ENCODE data around the gene LRRC58.

The LRRC58 gene

DNA sequence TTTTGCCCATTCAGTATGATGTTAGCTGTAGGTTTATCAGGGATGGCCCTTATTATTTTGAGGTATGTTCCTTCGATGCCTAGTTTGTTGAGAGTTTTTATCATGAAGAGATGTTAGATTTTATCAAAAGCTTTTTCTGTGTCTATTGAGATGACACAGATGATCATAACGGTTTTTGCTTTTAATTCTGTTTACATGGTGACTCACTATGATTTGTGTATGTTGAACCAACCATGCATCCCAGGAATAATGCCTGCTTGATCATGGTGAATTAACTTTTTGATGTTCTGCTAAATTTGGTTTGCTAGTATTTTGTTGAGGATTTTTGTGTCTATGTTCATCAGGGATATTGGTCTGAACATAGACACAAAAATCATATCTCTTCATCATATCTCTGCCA lies 72.4 kb downstream of the LRRC58 start:
- ChIA-PET CTCF (no interaction called here), POLR2A (no interaction called here)
- H3K4me3 ChIP-seq (ENCODE audit: low read depth, low read length) = no peak overlapping the region
- TF ChIP-seq, protein P1, sequence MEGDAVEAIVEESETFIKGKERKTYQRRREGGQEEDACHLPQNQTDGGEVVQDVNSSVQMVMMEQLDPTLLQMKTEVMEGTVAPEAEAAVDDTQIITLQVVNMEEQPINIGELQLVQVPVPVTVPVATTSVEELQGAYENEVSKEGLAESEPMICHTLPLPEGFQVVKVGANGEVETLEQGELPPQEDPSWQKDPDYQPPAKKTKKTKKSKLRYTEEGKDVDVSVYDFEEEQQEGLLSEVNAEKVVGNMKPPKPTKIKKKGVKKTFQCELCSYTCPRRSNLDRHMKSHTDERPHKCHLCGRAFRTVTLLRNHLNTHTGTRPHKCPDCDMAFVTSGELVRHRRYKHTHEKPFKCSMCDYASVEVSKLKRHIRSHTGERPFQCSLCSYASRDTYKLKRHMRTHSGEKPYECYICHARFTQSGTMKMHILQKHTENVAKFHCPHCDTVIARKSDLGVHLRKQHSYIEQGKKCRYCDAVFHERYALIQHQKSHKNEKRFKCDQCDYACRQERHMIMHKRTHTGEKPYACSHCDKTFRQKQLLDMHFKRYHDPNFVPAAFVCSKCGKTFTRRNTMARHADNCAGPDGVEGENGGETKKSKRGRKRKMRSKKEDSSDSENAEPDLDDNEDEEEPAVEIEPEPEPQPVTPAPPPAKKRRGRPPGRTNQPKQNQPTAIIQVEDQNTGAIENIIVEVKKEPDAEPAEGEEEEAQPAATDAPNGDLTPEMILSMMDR (IDR thresholded peaks at IDR 0.05; ENCODE audit: insufficient read depth, low read length, missing control alignments) = no peak
- DNase-seq (ENCODE audit: low read depth, low spot score) = no peak

DNA sequence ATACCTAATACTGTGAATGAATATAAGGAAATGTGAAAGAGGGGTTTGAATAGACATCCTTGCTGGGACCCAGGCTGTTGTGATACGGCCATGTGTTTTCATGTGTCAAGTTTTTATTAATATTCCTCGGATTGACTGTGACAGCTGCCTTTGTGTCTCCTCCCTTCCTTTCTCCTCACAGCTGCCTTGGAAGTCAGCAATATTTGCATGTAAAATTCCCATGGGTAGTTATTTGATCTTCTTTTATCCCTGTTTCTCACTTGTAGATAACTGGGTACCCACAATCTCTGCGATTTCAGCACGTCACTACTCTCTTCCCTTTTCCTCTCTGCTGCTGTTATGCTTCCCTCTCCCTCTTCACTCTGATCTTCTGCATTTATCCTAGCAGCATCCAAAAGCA lies 73.5 kb downstream of the LRRC58 start:
- no peak overlapping the region for H3K4me3 ChIP-seq (ENCODE audit: low read depth, low read length)
- ChIA-PET POLR2A (no interaction called here), CTCF (no interaction called here)
- DNase-seq (ENCODE audit: low read depth, low spot score) = no peak
- TF ChIP-seq, protein P1 (IDR thresholded peaks at IDR 0.05; ENCODE audit: insufficient read depth, low read length, missing control alignments) = no peak

DNA sequence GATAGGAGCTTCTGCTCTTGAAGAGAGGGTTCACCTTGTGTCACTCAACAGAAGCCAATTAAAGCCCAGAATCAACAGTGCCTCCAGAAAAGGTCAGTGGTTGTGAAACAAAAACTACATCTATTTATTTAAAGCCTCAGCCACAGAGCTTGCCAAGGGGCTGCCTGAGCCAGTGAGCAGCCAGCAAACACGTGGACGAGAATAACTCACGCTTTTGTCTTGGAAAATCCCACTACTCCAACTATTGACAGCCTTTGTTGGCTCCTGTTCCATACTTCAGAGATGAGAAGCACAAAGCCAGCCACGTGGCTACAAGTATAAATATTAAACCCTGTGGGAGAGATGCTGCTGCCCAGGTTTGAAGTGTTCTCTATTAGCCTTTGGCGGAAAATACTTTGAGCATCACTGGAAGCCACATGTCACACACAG lies 74.4 kb downstream of the LRRC58 start:
- DNase-seq (ENCODE audit: low read depth, low spot score) = no peak
- TF ChIP-seq, protein P1 (IDR thresholded peaks at IDR 0.05; ENCODE audit: insufficient read depth, low read length, missing control alignments) = no peak
- POLR2A ChIA-PET = no interaction called here
- CTCF ChIA-PET = no interaction called here
- no peak overlapping the region for H3K4me3 ChIP-seq (ENCODE audit: low read depth, low read length)

Data from AG04449 (cell line).